Measurements from ENCODE around the gene CSNK1D.

GRCh38 chr17:82321947-82322466 is 48.5 kb upstream of the CSNK1D start:
- no peak for TF ChIP-seq EZH2 (IDR thresholded peaks at IDR 0.05; ENCODE audit: insufficient read depth, poor library complexity, severe bottlenecking)
- no peak for TF ChIP-seq EZH2phosphoT487 (IDR thresholded peaks at IDR 0.05; ENCODE audit: insufficient read depth, low read depth)

Data from GM23248 (cell line).